Measurements from ENCODE around the gene DIS3L.
"Not testable (repeated sequence)": the region's sequence is repeated elsewhere in the genome, so short reads cannot be mapped to it uniquely, and the experiment has no call there.

Gene DIS3L

GRCh38 chr15:66323312-66323928, 30.1 kb downstream of the DIS3L start:
- no peak for DNase-seq

DNA sequence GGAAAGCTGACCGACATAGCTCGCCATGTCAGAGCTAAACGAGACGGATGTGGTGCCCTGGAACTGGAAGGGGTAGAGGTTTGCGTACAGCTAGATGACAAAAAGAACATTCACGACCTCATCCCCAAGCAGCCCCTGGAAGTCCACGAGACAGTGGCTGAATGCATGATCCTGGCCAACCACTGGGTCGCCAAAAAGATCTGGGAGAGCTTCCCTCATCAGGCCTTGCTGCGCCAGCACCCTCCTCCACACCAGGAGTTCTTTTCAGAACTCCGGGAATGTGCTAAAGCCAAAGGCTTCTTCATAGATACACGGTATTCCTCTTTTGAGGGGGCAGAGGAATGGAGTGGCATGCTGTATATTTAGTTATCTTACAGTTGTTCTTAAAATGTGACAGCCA, 32.7 kb downstream of the DIS3L start:
- no peak for DNase-seq

DNA sequence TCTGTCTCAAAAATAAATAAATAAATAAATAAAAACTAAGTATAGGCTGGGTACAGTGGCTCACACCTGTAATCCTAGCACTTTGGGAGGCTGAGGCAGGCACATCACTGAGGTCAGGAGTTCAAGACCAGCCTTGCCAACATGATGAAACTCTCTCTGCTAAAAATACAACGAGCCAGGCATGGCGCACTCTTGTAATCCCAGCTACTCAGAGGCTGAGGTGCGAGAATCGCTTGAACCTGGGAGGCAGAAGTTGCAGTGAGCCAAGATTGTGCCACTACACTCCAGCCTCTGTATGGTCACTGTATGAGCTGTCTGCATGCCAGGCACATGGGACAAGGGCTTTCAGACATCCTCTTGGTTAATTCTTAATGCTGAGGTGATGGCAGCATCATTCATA, 34.4 kb downstream of the DIS3L start:
- DNase-seq, result no peak

DNA sequence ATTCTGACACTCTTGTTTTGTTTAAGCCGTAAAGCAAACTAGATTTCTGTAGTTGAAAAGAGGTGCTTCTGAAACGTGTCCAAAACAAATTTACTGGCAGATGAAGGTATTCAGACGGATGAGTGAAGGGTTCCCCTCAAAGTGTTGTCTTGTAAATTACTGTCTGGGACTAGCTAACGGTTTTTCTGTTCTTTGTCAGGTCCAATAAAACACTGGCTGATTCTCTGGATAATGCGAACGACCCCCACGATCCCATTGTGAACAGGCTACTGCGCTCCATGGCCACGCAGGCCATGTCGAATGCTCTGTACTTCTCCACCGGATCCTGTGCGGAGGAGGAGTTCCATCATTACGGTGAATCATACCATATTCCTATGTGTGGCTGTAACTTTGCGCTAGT, 35.4 kb downstream of the DIS3L start:
- DNase-seq, result no peak

GRCh38 chr15:66348530-66348929, 55.2 kb downstream of the DIS3L start:
- not testable (repeated sequence) for DNase-seq

GRCh38 chr15:66356077-66356358, 62.6 kb downstream of the DIS3L start:
- peak; percentile 58 for DNase-seq

DNA sequence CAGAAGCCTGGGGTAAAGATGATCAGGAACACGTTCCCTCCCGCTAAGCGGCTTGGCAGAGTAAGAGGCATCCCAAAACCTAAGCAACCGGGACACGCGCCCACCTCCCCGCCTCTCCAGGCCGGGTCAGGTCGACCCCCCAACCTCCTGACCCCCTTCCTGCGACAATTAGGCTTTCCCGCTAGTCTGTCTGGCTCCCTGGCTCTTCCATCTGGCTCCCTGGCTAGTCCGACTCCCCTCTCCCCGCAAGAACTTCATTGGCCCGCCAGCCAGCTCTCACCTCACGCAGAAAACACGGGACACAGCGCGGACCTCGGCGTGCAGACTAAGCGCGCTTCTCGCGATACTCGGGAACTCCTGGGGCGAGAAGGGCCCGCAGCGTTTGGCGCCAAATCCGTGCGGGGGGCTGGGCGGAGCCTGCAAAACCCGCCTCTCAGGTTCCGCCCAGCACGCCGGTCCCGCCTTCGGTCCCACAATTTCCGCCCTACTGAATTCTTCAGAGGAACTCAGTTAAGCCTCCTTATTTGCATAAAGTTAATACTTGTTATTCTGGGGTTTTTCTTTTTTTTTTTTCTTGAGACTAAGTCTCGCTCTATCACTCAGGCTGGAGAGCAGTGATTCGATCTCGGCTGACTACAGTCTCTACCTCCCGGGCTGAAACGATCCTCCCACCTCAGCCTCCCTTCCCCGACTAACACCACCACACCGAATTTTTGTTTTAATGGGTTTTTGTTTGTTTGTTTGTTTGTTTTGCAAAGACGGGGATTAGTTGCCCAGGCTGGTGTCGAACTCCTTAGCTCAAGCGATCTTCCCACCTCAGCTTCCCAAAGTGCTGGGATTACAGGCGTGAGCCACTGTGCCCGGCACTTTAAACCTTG, 63.2 kb downstream of the DIS3L start, which contains the start of gene TIPIN:
TIPIN (minus strand) TSS at position 327 of the 878 bp plus-strand sequence. CDS start 3,738 bp downstream, outside the sequence.
- peak; percentile 99 for DNase-seq

- DNase-seq, result no peak
Measured at GRCh38 chr15:66359740-66360139, 66.4 kb downstream of the DIS3L start.

GRCh38 chr15:66361745-66362460, 68.5 kb downstream of the DIS3L start:
- DNase-seq, result not testable (repeated sequence)

DNA sequence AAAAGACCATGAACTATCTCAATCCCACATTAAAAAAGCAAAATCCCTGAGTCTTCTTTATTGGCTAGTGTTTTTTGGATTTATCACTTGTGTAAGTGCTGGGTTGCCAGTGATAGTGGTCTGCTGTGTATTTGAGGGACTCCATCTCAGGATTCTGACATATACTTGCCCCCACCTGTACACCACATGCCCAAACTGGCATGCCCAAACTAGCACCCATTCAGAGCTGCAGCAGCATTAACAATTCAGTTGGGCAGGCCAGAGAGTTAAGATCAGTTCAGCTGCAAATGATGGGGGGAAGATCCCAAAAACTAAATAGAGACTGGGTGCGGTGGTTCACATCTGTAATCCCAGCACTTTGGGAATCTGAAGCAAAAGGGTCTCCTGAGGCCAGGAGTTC, 69.4 kb downstream of the DIS3L start:
- no peak for DNase-seq

DNA sequence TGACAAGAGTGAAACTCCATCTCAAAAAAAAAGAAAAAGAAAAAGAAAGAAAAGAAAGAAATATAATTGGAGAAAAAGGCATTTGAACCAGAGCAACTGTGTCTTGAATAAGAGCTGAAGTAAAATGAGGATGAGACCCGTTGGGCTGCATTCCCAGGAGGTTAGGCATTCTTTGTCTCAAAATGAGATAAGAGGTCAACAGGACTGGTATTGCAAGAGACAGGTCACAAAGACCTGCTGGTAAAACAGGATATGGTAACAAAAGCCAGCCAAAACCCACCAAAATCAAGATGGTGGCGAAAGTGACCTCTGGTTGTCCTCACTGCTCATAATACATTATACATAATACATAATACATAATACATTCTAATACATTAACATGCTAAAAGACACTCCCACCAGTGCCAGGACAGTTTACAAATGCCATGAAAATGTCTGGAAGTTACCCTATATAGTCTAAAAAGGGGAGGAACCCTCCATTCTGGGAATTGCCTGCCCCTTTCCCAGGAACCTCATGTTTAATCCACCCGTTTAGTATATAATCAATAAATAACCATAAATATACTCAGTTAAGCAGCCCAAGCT, 71.7 kb downstream of the DIS3L start:
- DNase-seq, result no peak

DNA sequence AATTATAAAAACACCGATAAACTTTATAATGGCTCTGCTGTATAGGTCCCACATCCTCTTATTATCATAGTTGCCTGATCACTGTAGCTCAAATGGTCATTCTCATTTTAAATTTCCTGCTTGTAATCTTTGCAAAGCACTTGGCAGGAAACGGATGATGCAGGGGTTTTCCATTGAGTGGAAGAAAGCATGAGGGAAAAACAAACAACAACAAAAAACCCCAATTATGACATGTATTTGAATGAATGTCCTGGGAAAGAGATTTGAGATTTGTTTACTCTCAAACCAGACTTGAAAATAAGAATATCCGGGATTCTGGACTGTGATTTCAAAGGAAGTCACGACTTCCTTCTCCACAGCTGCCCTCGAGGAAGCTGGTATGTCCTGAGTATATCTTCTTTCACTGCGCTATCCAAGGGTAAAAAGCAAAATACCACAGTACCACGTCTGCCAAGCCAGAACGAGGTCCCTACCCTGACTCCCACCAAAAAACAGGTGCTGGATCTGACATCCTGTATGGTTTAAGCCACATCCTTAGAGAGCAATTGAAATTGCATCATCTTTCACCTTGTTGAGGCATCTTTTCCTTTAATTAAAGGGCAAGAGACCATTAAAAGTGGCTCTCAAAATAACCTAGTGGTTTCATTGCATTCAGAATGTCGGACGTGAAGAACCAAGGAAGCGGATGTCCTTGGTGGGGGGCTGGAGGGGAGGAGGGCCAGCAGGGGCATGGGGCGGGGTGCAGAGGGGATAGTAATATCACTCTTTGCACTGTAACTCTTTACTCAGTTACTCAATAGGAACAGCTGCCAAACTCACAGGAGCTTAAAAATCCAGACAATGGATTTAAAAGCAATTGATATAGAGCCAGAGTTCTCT, 76.6 kb downstream of the DIS3L start:
- DNase-seq, result peak; percentile 45

DNA sequence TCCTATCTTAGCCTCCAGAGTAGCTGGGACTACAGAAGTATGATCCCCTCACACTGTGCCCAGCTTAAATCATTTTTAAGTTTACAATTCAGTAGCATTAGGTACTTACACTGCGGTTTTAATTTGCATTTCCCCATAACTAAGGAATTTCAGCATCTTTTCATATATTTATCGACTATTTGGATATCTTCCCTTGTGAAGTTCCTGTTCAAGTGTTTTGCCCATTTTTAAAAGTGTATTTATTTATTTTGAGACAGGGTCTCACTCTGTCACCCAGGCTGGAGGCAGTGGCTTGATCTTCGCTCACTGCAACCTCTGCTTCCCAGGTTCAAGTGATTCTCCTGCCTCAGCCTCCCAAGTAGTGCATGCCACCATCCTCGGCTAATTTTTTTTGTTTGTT, 80.8 kb downstream of the DIS3L start:
- DNase-seq, result no peak

DNA sequence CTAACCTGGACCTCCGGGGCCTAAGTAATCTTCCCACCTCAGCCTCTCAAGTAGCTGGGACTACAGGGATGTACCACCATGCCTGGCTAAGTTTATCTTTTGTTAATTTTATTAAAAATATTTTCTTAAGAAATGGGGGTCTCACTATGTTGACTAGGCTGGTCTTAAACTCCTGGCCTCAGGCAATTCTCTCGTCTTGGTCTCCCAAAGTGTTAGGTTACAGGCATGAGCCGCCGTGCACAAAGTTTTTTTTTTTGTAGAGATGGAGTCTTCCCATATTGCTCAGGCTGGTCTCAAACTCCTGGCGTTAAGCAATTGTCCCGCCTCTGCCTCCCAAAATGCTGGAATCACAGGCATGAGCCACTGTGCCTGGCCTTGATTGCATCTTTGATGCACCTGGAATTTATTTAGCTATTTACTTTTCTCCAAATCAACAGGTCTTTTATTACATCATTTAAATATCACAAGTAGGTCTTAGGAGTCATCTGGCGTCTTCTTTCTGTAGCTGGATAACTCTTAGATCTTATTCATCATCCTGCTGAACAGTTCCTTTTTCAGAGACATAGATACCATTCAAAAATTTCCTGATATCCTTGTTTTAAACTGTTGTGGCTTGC, 85.6 kb downstream of the DIS3L start:
- DNase-seq, result no peak

DNA sequence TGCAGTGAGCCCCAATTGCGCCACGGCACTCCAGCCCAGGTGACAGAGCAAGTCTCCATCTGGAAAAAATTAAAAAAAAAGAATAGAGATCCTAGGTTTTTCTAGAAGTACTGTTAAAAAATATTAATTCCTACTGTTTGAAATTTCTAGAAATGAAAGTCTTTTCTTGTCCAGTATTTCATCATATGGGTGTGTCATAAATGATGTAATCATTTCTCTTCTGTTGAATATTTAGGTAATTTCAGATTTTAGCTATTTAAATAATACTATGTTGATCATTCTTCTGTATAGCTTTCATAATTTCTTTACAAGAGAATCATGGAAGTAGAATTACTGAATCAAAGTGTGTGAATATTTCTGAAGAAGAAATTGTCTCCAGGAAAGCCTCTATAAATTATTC, 88.0 kb downstream of the DIS3L start:
- not testable (repeated sequence) for DNase-seq
